ENCODE measurements around the gene MUC5AC.

MUC5AC gene

DNA sequence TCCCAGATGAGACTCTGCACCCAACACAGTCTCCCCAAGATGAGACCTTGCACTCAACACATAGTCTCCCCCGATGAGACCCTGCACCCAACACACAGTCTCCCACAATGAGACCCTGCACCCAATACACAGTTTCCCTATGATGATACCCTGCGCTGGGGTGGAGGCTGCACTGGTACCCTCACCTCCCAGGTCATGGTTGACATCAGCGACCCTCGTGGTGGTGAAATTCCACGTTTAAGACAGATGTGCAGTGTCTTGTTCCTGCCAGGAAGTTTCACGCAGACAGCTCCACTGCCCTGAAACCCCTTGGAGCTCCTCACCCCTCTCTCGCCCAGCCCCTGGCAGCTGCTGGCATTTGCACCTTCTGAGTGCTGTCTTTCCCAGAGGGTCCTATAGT, 9.5 kb downstream of the MUC5AC start:
- TF ChIP-seq, protein P1, sequence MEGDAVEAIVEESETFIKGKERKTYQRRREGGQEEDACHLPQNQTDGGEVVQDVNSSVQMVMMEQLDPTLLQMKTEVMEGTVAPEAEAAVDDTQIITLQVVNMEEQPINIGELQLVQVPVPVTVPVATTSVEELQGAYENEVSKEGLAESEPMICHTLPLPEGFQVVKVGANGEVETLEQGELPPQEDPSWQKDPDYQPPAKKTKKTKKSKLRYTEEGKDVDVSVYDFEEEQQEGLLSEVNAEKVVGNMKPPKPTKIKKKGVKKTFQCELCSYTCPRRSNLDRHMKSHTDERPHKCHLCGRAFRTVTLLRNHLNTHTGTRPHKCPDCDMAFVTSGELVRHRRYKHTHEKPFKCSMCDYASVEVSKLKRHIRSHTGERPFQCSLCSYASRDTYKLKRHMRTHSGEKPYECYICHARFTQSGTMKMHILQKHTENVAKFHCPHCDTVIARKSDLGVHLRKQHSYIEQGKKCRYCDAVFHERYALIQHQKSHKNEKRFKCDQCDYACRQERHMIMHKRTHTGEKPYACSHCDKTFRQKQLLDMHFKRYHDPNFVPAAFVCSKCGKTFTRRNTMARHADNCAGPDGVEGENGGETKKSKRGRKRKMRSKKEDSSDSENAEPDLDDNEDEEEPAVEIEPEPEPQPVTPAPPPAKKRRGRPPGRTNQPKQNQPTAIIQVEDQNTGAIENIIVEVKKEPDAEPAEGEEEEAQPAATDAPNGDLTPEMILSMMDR (IDR thresholded peaks at IDR 0.05) = no peak

DNA sequence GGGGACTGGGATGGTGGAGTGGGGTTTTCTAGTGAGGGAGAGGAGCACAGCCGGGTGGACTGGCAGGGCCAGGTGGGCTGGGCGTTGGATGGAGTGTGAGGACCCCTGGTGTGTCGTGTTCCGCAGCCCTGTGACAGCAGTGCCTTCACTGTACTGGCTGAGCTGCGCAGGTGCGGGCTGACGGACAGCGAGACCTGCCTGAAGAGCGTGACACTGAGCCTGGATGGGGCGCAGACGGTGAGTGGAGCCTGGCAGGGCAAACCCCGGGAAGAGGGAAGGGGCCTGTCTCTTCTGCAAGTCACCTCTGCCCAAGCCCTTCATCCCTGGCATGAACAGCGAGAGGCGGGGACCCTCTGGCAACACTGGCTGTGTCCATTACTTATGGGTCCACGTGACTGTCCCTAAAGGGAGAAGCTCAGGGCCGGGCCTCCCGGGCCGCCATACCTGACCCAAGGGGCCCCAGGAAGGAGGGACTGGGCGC, 10.0 kb downstream of the MUC5AC start:
- TF ChIP-seq, protein P1 (IDR thresholded peaks at IDR 0.05) = no peak

DNA sequence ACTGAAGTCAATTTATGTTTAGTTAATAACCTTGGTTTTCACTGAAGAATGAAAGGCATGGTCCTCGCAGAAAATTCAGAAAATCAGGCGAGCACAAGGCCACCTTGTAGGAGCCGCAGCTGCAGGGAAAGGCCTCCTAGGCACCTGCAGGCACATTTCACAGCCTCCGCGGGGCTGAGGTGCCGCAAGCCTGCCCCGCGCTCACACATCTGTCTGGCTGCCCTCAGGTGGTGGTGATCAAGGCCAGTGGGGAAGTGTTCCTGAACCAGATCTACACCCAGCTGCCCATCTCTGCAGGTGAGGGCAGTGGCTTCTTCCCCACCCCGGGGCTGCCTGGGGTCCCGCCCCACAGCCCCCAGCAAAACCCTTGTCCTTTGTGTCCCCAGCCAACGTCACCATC, 10.5 kb downstream of the MUC5AC start:
- TF ChIP-seq, protein P1 (IDR thresholded peaks at IDR 0.05) = no peak

DNA sequence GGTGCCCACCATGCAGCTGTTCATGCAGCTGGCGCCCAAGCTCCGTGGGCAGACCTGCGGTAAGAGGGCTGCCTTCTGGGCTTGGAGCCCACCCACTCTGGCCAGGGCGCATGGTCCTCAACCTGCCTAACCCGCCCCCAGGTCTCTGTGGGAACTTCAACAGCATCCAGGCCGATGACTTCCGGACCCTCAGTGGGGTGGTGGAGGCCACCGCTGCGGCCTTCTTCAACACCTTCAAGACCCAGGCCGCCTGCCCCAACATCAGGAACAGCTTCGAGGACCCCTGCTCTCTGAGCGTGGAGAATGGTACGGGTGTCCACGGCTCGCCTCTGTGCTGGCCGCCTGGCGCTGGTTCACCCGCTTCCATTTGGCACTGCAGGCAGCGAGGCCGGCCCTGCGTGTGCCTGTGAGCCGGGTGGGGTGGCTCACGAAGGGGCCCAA, 11.0 kb downstream of the MUC5AC start:
- TF ChIP-seq, protein P1 (IDR thresholded peaks at IDR 0.05) = no peak

DNA sequence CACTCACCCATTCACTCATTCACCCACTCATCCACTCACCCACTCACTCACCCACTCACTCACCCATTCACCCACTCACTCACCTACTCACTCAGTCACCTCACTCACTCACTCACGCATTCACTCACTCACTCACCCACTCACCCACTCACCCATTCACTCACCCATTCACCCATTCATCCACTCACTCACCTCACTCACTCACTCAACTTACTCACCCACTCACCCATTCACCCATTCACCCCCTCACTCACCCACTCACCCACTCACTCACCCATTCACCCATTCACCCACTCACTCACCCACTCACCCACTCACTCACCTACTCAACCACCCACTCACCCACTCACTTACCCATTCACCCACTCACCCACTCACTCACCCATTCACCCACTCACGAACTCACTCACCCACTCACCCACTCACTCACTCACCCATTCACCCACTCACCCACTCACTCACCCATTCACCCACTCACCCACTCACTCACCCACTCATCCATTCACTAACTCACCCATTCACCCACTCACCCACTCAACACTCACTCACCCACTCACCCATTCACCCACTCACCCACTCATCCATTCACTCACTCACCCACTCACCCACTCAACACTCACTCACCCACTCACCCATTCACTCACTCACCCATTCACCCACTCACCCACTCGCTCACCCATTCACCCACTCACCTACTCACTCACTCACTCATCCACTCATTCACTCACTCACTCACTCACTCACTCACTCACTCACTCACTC, 13.7 kb downstream of the MUC5AC start:
- TF ChIP-seq, protein P1 (IDR thresholded peaks at IDR 0.05) = no peak

DNA sequence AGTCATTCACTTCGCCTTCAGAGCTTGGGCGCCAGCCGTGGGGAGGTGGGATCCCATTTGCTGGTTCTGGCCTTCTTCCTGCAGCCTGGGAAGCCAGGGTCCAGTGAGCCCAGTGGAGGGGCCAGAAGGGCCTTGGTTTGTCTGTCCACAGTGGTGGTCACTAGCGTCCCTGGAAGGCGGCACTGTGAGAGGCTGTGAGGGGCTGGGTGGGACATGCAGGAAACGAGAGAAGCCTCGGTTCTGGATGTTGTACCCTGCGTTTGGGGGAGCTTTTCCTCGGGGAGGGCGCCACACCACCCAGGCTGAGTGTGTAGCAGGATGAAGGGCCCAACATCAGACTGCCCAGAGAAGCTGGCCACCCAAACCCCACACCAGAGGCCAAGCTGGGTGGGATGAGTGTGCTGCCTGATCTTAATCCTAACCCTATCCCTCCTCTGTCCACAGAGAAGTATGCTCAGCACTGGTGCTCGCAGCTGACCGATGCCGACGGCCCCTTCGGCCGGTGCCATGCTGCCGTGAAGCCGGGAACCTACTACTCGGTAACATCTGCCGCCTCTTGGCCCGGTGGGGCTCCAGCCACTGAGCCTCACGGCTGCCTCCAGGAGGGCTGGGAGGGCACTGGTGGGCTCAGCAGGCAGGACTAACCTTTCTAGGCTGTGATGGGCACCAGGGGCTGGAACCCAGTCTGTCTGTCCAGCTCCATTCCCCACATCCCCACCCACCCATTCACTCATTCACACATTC, 14.4 kb downstream of the MUC5AC start:
- TF ChIP-seq, protein P1 (IDR thresholded peaks at IDR 0.05) = no peak

DNA sequence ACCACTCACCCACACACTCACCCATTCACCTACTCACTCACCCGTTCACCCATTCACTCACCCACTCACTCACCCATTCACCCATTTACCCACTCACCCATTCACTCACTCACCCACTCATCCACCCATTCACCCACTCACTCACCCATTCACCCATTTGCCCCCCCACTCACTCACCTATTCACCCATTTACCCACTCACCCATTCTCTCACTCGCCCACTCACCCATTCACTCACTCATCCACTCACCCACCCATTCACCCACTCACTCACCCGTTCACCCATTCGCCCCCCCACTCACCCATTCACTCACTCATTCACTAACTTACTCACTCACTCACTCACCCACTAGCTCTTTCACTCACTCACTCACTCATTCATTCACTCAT, 15.0 kb downstream of the MUC5AC start:
- TF ChIP-seq, protein P1 (IDR thresholded peaks at IDR 0.05) = no peak

All from LNCAP (cell line).